Activated CD8-positive, alpha-beta memory T cell treated with anti-CD3 and anti-CD28 coated beads for 4 hours (primary cell): ENCODE measurements around the gene KAT6B.
"Not testable (repeated sequence)": the region's sequence is repeated elsewhere in the genome, so short reads cannot be mapped to it uniquely, and the experiment has no call there.

ENCODE experiments used
- DNase-seq, 2 donors: peaks; one replicate each; pipeline ENCODE4 v3.0.0-alpha.2; 2020; ENCODE audit warnings: low read depth in 2 of 2

KAT6B gene

GRCh38 chr10:74890460-74890859, 64.1 kb downstream of the KAT6B start:
- DNase-seq, result no peak

DNA sequence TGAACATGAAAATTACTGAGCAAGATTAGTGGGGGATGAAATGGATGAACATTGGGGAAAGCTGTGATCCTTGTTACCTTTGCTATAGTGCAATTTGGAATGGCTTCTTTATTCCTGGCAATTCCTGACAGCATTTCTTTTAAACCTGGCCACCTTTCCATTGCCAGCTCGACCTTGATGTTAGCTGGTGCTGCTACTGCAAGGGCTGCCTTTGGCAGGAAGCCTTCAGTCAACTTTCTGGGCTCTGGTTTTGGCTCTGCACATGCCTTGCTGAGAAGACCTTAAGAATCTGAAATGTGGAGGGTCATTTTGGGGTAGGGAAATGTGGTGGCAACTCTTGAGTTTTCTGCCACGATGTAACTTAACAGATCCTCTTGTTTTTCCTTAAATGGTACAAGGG, 64.7 kb downstream of the KAT6B start:
- DNase-seq, result no peak

DNA sequence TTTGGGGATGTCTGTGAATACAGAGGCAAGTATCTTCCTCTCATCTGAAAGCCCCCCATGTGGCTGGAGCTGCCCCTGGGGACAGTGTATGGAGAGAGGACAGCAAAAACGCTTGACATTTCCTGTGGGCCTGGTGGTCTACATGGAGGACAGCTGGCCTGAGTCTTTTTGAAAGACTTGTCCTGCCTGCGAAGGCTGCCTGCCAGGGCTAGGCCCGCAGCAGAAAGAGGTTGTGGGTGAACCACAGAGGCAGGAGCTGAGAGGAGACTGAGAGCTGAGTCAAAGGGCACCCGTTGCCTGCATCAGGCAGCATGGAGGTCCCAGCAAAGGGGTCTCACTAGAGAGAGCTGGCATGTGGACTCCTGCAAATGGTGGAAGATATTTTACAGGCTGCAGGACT, 66.4 kb downstream of the KAT6B start:
- no peak for DNase-seq

DNA sequence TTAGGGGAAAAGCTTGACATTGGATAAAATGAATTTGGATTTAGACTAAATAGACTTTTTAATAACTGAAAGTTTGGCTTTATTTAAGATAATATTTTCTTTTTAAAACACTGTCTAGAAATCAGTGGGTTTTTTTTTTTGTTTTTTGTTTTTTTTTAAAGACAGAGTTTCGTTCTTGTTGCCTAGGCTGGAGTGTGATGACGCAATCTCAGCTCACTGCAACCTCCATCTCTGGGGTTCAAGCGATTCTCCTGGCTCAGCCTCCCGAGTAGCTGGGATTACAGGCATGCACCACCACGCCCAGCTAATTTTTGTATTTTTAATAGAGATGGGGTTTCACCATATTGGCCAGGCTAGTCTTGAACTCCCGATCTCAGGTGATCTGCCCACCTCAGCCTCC, 66.9 kb downstream of the KAT6B start:
- not testable (repeated sequence) for DNase-seq

DNA sequence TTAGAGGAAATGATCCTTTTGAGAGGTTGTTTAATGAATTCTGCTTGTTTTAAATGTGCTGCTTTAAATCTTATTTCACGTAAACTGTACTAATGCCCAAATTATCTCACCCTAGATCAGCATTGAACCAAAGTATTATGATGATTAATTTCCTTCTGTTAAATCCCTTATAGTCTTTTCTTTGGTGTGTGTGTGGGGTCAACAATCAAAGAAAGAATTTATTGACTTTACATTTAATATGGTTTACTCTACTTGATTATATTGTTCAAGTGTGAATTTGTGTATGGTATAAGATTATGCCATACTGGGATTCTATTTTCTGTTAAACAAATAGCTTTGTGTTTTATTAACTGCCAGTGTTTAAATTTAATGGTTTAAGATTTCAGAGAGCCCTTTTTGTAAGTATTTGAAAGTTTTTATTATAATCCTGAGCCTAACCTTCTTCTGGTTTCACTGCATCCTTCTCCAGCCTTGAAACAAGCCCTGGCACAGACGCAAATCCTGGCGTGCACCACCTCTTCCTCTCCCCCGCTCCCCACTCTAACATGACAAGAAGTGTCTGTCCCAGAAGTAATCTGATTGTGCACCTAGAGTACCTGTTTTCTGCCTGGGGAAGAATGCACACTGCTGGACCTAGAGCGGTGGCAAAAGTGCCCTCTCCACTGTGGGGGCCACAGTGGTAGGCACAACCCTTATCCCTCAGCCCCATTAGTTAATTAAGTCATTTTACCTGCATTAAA, 70.6 kb downstream of the KAT6B start:
- DNase-seq, result no peak

- DNase-seq, result no peak
These were observed 72.0 kb downstream of the KAT6B start for GRCh38 chr10:74898201-74898976.

- no peak for DNase-seq
These were observed 73.9 kb downstream of the KAT6B start for GRCh38 chr10:74900297-74900696.

- no peak for DNase-seq
These were observed 74.9 kb downstream of the KAT6B start for GRCh38 chr10:74901301-74901700.

GRCh38 chr10:74901867-74902450, 75.6 kb downstream of the KAT6B start:
- DNase-seq, result no peak

DNA sequence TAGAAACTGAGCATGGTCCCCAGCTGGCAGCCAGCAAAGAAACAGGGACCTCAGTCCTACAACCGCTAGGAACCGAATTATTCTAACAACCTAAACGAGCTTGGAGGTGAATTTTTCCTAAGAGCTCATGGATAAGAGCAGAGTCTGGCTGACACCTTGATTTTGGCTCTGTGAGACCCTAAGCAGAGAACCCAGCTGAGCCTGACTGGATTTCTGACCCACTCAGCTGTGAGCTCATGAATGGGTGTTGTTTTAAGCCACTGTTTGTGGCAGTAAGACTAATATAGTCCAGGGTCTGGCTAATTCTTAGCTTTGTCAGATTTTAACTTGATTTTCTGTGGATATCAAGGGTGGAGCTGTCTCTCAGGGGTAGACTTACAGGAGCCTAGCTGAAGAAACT, 77.1 kb downstream of the KAT6B start:
- no peak for DNase-seq

DNA sequence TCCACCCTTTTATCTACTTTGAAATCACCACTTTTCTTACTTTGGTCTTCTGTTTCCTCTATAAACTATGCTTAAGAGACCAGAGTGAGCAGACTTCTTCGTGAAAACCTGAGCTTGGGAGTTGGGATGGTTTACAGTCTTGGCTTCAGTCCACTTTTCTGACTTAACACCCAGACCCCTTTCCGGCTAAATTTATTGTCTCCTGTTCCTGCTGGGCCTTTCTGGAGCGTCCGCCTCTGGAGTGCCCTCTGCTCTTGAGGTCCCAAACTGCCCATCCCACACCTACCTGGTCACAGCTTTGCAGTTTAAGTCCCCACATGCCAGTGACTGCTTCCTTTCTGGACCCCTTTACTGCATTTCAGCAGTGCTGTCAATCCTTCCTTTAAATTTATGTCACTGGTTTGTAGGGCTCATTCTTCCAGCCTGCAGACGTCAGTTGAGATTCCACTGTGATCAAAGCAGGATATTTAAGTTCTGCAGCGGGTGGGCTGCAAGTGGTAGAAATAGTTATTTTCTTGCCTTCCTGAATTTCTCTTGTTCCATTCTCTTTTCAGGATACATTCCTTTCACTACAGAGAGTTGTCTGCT, 80.3 kb downstream of the KAT6B start:
- DNase-seq, result no peak

- DNase-seq, result no peak
These were observed 83.3 kb downstream of the KAT6B start for GRCh38 chr10:74909670-74910069.

- no peak for DNase-seq
These were observed 84.0 kb downstream of the KAT6B start for GRCh38 chr10:74910241-74910975.

DNA sequence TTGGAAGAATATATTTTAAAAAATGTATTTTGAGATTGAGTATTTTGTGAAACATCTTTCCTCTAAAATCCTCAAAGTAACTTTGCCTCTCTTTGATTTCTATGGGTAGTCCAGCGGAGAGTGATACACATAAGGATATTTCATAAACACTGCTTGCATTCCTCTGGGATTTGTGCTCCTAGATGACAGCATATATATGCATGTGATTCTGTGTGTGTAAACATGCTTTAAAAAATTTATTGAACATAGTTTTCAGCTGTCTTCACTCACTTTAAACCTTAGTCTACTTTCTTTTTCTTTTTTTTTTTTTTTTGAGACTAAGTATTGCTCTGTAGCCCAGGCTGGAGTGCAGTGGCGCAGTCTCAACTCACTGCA, 84.6 kb downstream of the KAT6B start:
- DNase-seq, result no peak

DNA sequence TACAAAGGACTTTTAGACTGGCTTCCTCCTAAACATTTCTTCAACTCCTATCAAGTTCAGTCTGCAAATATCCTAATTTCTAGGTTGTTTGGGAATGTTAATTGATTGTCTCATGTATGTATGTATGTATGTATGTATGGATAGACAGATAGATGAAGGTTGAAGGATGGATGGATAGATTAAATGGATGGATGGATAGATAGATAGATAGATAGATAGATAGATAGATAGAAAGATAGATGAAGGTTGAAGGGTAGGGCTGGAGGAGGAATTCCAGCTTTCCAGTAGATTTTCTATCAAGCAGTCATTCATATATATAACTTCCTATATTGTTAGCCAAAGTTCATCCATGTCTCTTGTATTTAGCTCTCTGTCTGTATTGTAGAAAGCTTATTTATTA, 85.8 kb downstream of the KAT6B start:
- no peak for DNase-seq

DNA sequence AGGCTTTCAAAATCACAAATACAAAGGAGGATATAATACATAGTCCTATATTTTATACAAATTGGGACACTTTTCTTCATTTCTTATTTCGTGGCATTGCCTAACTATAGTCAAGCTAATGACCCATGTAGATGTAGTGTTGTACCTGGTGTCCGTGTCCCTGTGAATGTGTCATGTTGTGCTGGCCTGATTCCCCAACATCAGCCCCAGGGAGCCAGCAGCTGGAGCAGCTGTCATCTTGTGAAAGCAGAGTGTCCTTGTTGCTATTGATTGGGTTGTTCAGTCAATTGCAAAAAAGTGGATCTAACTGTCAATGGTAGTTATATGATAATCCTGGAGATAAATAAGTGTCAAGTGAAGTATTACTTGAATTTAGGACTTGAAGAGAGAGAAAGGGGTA, 86.3 kb downstream of the KAT6B start:
- DNase-seq, result no peak

DNA sequence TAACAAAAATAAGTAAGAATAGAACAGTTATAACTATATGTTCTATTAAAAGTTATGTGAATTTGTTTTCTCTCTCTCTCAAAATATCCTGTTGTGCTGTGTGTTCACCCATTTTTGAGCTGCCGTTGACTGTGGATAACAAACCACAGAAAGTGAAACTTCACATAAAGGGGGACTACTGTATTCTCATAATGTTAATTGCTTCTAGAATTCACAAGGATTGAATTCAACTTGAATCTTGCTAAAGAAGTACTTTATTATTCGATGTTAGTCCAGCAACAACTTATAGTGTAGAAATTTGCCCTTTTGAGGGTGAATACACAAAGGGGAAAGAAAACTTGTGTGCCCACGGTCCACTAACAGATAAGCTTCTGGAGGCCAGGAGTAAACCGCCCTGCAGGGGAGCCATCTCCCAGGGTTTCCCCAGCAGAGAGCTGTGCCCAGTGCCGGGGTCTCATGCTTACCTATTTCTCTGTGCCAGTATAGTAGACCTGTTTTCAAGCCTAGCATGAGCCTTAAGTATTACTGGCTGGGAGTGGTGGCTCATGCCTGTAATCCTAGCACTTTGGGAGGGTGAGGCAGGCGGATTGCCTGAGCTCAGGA, 87.1 kb downstream of the KAT6B start:
- DNase-seq, result no peak

DNA sequence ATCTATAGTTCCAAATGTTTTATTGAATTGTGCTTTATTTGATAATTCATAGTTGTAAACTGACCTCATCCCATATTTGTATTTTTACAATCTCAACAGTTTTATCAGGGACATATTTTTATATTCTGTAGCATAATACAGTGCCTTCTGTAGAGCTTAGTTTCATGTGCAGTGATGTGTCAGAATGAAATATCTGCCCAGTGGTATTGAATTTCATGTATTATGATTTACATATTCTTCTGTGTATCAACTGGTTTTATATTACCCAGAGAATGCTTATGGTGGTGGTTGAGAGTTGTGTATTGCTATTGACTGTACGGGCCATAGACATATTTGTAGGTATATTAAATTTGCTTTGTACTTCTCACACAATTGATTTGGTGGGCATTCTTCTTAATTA, 89.9 kb downstream of the KAT6B start:
- no peak for DNase-seq

- no peak for DNase-seq
These were observed 91.2 kb downstream of the KAT6B start for GRCh38 chr10:74917481-74918077.

DNA sequence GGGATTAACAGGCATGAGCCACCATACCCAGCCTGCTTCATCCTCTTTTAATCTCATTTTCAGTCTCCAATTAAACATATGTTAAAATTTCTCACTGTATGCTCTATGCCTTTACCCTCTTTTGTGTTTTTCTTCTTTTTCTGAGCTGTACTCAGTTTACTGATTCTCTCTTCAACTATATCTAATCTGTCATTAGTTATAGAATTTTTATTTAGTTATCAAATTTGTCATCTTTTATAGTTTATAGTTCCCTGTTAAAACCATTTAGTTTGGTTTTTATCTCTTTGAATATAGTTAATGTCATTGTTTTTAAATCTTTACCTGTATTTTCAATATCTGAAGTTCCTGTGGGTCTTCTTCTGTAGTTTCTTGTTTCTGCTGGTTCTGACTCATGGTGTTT, 93.3 kb downstream of the KAT6B start:
- DNase-seq, result no peak

DNA sequence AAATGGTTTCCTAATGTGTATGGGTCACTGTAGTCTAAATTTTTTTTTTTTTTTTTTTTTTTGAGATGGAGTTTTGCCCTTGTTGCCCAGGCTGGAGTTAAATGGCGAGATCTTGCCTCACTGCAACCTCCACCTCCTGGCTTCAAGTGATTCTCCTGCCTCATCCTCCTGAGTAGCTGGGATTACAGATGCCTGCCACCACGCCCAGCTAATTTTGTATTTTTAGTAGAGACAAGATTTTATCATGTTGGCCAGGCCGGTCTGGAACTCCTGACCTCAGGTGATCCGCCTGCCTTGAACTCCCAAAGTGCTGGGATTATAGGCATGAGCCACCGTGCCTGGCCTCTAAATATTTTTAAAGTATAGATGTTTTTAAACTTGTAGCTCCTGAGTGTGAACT, 94.7 kb downstream of the KAT6B start:
- DNase-seq, result not testable (repeated sequence)
